GM21529 (cell line): Measurements from ENCODE around the gene PARD3.

Experiments used
- ATAC-seq: cut with Tn5 transposase; IDR thresholded peaks from one replicate; pipeline ENCODE4 v1.9.1; 2021; ENCODE audit not compliant: unreplicated experiment

The PARD3 gene

DNA sequence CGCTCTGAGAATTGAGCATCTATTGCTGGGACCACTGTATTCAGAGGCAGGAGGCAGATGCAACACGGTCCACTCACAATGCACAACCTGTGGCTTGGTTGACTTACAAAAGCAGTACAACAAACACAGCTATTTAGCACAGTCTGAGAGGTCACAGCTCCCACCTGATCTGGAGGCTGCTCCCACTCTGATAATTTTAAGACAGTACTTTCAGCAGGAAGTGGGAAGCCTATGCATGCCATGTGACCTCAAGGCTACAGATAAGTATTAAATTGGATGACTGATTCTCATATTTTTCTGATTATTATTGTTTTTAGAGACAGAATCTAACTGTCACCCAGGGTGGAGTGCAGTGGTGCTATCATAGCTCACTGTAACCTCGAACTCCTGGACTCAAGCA lies 659.3 kb downstream of the PARD3 start:
- no peak for ATAC-seq

DNA sequence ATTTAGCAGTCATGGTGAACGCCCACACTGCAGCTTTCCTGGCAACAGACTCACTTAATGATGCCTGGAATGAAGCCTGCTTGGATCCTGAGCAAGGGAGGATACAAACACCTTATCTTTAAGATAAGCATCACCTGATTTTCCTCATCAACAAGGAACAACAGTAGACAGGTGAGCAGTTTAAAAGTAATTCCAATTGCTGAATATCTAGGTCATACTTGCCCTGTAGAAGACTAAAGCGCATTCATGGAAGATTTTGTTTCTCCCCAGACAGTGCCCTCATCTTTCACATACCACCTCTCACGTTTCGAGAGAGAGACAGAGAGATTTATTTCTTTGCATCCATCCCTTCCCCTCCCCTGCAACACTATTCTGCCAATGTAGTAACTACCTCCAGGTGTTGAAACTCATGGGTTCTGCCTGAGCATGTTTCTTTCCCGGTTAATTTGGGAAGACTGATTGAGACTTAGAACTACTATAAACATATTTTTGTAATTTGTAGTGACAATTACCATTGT lies 660.7 kb downstream of the PARD3 start:
- no peak for ATAC-seq

DNA sequence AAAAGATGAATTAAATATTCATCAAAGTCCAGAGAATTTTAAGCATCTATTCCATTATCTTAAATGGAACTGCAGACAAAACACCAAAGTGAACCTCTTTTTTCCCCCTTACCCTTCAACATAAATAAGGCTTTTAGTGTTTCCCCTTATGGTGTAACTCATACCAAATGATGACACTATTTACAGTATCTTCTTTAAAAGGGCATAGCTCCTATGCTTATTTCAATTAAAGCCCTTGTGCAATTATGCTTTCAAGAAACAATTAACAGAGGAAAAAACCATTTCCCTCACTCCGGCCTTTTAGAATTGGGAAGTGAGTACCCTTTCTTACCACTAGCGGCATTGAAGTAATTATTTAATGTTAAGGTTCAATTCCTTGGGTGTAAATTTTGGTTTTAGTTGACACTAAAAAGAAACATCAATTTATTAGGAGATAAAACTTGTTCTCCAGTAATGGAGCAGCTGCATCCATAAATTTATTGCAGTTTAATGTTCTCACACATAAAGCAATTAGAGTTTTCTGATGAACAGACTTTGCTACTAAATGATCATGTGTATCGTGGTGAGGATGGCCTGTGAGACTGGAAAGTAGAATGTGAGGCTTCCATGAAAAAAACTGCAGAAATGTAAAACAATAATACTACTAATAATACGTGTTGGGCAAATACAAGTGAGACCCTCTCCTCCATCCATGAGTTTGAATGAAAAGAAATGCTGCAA lies 661.3 kb downstream of the PARD3 start:
- ATAC-seq: no peak

DNA sequence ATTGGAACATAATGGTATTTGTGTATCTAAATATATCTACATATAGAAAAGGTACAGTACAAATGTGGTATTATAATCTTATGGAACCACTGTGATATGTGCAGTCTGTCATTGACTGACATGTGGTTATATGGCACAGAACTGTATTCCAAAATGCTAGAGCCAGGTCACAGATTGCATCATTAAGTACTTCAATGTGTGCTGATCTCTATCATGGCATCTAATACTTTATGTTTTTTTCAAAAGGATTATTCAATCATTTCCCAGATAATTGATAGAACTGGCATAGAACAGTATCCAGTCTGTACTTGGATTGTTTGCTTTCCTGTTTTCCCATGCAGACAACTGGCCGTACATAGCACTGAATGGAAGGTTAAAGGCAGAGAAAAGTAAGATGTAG lies 662.7 kb downstream of the PARD3 start:
- no peak for ATAC-seq

DNA sequence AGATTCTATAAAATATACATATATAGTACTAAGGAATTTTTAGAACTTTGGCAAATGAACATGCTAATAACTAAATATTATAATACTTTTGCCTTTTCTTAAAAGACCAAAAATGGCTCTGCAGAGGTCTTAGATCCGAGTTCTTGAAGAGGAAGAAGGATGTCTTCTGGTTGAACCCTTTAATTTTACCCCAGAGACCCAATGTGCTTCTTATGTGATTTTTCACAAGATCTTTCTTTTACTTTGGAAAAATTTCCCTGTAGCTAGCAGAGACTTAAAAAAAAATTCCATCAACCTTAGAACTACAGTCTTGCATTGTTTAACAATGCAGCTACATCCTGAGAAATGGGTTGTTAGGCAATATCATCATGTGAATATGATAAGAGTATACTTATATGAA lies 663.2 kb downstream of the PARD3 start:
- no peak for ATAC-seq

DNA sequence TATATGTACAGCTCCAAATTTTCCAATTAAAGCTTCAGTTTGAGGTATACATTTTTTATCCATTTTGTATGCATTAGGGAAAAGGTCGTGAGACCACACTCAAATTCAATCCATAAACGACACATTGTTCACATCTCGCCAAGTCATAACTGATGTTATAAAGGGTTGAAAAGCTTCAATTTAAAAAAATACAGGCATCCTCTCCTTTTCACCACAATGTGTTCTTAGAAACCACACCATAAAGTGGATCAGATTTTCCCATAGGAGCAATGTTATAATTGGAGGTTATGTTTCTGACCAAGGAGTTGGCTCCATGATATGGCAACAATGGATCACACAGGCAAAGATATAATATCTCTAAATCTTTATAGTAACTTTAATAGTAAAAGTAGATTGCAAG lies 663.6 kb downstream of the PARD3 start:
- no peak for ATAC-seq

DNA sequence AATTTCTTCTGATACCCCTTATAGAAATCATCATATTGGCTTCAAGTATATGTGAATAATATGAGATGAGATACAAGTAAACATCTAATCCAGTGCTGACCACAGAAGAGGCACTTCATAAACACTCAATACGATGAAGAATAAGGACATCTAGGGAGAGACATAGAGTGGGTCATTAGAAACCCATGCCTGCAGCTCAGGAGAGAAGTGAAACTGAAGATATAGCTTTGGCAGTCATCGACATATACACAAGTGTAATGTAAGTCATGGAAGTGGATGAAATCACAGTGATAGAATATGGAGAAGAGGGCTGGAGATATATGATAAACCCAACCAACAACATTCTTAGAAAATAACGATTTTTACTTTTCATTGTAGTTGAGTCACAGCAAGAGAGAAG lies 665.0 kb downstream of the PARD3 start:
- ATAC-seq: no peak

DNA sequence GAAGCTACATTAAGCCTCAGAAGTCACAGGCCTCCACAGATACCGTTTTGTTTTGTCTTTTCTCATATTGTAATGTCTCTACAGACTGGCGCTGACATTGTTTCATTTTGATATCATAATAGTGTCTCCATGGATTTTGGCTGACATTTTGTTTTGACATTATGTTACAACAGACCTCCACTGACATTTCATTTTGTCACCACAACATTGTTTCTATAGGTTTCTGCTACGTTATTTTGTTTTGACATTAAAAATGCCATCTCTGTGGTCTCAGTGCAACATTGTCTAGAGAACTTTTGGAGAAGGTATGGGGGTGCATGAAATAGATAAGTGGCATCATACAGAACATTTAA lies 666.8 kb downstream of the PARD3 start:
- no peak for ATAC-seq

DNA sequence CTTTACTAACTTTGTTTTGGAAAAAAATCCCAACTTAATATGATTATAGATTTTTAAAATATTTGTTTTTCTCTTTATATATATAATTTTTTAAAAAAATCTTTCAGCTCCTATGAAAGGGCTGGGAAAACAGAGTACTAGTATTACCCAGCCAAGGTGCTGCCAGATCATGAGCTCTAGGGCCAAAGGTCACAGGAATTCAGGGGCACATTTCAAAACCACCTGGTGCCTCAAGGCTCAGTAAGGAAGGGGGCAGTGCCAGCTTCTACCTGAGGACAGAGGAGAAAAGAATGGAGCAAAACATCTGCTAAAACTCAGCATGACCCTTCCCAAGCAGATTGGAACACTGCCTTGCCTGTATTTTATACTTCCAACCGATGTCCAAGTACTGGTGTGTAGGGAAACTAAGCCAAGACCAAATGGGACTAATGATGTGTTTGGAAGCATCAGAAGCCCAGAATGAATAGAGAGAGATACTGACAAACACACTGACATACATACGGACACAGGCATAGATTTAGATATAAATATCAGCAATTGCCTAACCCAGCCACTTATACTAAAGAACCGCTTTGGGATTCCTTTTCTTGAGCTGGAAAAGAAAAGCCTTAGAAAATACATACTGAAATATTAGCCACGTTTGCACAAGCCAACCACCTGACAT lies 667.3 kb downstream of the PARD3 start:
- ATAC-seq: no peak

DNA sequence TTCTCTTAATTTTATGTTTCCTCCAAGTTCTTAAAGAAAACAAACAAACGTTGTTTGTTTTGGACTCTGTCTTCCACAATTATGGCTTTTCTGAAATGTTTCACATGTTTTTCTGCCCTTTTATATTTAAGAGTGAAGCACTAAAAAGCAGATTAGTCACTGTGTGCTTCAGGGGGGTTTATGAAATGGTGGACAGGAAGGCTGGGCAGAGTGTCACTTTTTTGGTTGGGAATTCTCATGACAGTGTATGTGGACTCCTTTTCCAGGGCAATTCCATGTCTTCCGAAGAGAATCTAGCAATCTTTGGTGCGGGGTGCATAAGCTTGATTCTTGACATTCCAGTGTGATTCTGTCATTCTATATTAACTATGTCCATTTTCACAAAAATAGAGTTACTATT lies 669.4 kb downstream of the PARD3 start:
- no peak for ATAC-seq

DNA sequence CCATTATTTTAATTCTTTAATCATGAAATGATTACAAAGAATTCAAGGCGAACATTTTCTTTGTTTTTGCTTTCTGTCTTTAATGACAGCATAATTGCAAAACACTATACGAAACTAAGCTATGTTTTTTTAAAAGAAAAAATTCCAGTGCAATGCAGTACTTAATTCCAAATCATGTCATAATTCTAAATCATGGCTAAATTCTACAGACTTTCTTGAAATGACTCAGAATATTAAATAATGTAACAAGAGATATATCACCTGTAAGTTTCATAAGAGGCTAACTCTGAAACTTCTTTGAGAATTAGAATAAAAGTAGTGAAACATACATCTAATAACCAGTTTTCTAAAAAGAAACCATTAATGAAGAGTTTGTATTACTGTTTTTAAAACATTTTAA lies 671.6 kb downstream of the PARD3 start:
- no peak for ATAC-seq

DNA sequence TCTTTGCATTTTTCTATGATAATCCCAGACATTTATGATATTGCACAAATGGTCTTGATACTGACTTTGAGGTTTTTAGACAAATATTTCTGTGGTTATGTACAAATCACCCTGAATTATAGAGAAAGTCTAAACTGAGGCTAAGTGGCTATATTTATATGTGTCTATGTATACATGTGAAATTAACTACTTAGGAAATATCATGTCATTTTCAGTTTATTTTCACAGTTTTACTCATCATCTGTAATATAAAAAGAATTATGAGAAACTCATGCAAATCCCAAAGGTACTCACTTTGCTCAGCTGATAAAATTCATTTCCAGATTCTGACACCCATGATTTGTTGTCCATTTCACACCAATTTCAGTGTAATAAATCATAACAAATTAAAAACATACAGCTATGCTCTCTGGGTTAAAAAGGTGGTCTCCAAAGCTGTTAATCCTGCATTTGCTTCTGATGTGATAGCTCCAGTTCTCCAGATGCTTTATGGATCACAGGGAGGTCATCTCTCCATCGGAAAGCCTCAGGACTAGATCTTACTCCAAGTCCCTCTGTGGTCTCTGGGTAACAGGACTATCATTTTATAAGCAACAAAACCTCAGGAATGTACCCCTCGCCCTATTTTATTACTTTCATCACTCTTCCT lies 673.9 kb downstream of the PARD3 start:
- no peak for ATAC-seq

DNA sequence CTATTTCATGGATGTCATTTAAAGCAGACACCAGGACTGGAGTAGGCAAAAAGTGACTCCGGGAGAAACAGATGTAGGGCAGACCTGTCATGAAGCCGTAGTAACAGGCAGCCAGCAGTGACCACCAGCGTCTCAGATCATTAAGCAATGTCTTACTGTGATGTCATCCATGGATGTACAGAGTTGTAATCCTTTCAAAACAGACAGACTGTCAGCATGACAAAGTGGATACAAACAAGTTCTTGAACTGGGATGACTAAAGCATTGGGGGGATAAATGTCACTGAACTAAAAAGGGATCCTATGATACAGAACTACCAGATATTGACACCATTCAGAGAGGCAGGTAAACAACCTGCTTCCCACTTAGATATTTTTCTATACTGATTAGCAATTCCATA lies 675.5 kb downstream of the PARD3 start:
- ATAC-seq: no peak

DNA sequence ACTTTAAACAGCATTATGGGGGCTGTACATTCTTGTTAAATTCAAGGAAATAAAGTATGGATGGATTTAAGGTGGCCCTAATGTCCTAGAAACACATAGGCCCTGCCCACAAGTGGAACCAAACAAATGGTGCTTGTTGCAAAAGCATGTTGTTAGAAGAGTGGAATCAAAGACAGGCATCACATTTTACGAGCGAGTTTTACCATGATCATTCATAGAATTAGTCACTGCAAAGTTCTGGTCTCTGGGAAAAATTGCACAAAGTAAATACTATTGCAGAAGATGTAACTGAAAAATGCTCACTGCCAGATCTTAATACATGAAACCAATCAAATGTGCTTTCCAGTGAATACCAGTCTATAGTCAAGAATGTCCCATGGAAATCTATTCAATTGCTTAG lies 677.1 kb downstream of the PARD3 start:
- ATAC-seq: no peak

DNA sequence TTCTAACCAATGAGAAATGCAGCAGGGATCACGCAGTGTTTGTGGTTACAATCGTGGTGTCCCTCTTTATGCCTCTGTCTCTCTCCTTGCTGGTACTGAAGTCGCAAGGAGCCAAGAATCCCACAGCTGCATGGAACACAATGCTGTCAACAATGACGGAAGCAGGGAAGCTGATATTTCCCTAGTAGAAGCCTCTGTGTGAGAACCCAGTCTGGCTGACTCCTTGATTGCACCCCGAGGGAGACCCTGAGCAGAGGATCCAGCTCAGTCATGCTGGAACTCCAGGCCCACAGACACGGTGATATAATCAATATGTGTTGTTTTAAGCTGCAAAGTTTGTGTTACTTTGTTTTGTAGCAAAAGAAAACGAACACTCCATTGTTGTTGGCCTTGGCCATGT lies 677.9 kb downstream of the PARD3 start:
- ATAC-seq: no peak

DNA sequence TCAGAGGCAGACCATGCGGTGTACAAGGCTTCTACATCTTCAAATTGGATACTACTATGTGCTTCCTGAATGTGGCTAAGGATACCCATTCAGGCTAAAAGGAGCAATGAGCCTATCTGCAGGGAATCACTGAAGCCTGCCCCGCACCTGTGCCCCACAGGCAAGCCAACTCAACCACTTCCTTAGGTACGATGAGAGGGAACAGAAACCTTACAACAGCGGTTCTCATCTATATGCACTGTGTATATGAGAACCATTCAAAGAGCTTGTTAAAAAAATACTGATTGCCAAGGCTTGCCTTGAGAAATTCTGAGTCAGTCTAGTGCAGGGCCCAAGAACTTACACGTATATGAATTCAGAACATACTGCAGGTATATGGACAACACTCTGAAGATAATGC lies 679.6 kb downstream of the PARD3 start:
- ATAC-seq: peak; percentile 69

DNA sequence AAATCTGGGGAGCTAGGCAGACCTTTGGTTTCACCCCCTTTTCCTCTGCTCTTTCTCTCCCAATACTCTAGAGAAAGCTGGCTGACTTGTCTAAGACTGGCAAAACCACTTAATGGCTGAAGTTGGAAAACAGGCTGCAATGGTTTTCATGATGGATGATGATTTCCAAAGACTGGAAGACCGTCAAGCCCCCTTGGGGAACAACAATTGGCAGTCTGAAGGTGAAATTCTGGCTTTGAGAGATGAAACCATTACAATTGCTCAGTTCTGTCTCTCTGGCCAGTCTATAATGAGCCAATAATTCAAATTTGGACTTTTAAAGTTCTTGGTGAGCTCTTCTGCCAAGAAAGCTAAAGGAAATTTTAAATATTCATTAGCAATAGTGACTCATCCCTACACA lies 680.5 kb downstream of the PARD3 start:
- ATAC-seq: no peak

DNA sequence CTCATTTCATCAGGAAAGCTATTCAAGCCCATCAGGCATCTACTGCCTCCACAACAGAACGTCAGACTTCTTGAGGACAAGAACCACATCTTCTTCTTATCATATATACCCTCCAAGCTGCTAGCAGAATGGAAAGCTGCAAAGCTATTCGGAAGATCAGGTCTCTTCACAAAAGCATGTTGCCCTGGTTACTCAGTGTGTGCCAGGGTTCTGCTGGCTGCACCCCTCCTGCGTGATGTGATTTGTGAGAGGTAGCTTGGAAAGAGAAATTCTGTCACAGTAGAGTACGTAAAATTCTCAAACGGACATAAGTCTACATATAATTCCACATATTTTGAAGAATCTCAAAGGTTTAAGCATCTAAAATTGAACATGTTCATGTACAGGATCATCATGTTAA lies 681.7 kb downstream of the PARD3 start:
- no peak for ATAC-seq

DNA sequence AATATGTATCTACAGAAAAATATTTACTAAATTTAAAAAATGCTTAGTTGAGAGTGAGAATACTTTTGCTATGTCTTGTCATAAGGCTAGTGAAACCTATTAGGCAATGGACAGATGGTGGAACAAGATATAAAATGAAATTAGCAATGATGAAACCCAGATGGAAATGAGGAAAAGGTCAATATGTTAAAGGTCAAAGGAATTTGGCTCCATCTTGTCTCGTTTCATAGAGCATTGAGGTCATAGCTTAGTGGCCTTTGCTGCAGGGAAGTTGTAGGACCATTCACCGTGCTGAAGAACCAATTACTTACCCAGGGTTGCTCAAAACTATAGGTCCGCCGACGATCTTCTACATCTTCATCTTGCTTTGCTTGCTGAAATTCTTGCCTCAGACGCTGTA lies 683.9 kb downstream of the PARD3 start:
- no peak for ATAC-seq

DNA sequence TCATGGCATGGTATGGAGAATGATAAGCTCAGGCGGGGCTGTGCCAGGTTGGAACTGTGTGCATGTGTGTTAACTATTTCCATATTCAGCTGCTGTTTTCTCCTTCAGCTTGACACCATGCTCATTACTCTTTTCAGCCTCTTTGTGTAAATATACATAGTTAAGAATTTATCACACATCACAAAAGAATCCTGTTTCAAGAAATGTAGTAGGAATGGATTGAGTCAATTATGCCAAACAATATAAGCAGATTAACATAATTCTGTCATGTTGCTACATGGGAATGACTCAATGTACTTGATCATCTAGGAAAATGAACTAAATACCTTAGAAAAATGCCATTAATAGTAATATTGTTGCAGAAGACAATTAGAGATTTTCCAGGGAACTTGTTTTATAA lies 687.4 kb downstream of the PARD3 start:
- ATAC-seq: no peak

DNA sequence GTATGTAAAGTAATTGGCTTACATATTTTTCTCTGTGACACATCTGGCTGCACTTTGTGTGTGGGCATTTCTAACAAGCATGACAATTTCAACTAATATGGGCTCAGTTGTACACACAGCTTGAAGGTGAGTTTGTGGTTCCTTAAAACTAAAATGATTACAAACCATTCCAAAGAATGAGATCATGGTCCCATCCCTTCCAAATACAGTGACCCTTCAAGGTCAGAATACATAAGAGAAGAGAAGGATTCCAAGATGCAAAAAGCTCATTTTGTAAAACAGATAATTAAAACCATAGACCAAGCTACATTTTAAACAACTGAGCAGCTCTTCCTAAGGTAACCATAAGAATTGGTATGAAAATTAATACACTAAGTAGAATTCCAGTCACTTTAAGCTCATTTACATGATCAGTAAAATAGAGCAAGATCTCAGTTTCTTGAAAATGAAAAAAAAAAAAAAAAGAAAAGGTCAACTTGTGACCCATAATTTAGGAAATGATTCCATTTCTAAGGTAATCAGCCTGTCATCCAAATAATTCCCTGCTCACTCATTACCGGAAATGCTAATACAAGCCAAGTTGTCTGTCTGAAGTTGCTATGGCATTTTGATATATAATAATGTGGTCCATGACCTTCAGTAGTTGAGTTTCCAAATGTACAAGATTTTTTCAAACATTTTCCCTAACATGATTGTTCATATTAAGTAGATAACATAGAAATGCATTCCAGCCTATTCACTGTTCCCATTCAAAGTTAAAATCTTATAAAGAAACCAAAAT lies 688.5 kb downstream of the PARD3 start:
- ATAC-seq: no peak

DNA sequence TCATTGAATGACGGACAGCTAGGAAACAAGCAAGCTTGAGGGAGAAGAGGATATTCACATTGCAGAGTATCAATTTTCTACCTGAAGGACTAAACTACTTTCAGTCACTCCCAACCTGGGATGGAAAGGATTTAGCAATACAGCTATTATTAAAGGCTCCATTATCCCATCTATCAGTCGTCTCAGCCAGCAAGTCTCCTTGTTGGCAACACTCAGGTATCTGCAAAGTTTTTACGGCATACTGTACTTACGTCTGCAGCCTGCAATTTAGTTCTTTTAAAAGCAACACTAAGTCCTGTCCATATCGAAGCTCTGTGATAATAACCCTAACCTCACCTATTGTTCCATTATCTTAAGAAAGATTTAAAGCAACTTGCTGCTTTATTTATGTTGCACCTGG lies 689.4 kb downstream of the PARD3 start:
- ATAC-seq: no peak
